HG03135 (cell line): ENCODE data around the gene OR6C65.

Experiments
- ATAC-seq: cut with Tn5 transposase; IDR thresholded peaks from one replicate; pipeline ENCODE4 v1.9.1; 2021; ENCODE audit warnings: mild to moderate bottlenecking, moderate library complexity; ENCODE audit not compliant: unreplicated experiment

OR6C65 gene

DNA sequence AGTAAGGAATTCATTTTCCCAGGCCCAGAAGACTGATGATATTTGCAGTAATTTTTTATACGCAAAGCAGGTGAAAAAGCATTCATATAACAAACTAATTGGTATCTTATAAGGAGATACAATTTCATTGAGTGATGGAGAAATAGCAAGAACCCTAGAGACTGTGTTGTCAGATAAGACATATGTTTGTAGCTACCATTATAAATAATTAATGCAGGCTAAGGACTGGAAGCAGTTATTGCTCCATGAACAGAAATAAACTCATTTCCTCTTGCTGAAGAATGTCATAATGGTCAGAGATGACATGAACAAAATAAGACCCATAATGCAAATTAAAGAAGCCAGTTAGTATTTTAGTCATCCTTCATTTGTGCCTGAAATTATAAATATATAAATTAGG, 45.0 kb downstream of the OR6C65 start:
- ATAC-seq, result no peak

DNA sequence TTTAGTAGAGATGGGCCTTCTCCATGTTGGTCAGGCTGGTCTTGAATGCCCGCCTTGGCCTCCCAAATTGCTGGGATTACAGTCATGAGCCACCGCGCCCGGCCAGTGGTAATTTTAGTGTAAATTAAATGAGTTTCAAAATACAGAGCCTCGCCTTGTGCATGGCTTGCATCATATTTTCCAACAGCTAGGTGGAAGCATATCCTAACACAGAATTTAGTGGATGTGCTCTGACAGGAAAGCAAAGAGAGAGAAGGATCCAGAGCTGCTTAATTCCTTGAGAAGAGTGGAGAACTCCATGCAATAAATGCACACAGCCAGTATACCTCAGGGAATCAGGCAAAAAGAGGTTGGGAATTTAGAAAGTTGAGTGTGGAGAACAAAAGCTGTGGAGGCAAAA, 46.0 kb downstream of the OR6C65 start:
- no peak for ATAC-seq

DNA sequence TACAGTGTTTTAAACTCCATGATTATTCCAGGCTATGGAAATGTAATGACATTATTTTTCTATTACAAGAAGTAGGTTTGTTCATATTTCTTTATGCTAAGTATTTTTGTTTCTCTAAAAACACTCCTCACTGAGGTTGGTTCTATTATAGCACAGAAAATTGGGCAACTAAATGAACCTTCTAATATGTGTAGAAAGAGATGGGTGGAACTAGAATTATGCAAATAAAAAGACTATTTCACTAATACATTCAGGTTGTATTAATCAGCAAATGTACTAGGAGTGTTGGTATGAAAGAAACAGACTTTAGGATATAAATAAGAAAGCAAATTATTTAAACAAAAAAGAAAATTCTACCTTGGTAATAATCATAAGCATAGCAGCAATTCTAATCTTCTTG, 48.5 kb downstream of the OR6C65 start:
- ATAC-seq, result no peak
